IMR-90 (cell line): Measurements from ENCODE around the gene ARHGAP18. TPM values are rescaled to one million over a fixed set of nuclear protein-coding genes. Genes with fewer than 3 reads are reported as not detected.

Source experiments
- ATAC-seq: fragments of 200-7000 bp; cut with Tn5 transposase; 2 replicates; pipeline ENCODE4 v1.9.1; 2020; ENCODE audit warnings: low read depth, mild to moderate bottlenecking, moderate library complexity
- BruUV-seq: library from RNA; stranded (reverse); fragments of 400-500 nt; replicated peaks from 2 replicates; lab custom pipeline; 2021; lab: Mats Ljungman, UMichigan
- CTCF ChIA-PET: fragments of 300-600 bp; formaldehyde crosslinking; extraction: SDS; loops from one replicate; lab custom pipeline; 2021; ENCODE audit warnings: antibody characterized with exemption; lab: Yijun Ruan, JAX
- POLR2A ChIA-PET: fragments of 300-600 bp; sonication (Branson Sonifier 250); formaldehyde crosslinking; loops from one replicate; lab custom pipeline; 2022; ENCODE audit warnings: antibody characterized with exemption; ENCODE audit not compliant: unreplicated experiment; lab: Charles Lee
- DNase-seq: peaks from one replicate; pipeline ENCODE4 v3.0.0; 2013
- H2AFZ ChIP-seq: replicated peaks from 2 replicates; pipeline ENCODE3; 2013; ENCODE audit warnings: low read length, mild to moderate bottlenecking; ENCODE audit not compliant: poor library complexity
- H2AK5ac ChIP-seq: 2 replicates; pipeline ENCODE4 v1.6.1; 2013; ENCODE audit warnings: low read depth, low read length, inconsistent platforms
- H2AK9ac ChIP-seq: replicated peaks from 2 replicates; pipeline ENCODE3; 2013; ENCODE audit warnings: mild to moderate bottlenecking, low read depth, low read length, moderate library complexity; ENCODE audit not compliant: poor library complexity
- H2BK120ac ChIP-seq: 2 replicates; pipeline ENCODE4 v1.6.1; 2013; ENCODE audit warnings: low read depth, low read length, inconsistent platforms
- H2BK15ac ChIP-seq: 3 replicates; pipeline ENCODE4 v1.6.1; 2013; ENCODE audit warnings: low read depth, low read length, inconsistent platforms
- H2BK20ac ChIP-seq: 2 replicates; pipeline ENCODE4 v1.6.1; 2013; ENCODE audit warnings: low read depth, mild to moderate bottlenecking, inconsistent platforms, low read length, moderate library complexity
- H2BK5ac ChIP-seq: 2 replicates; pipeline ENCODE4 v1.6.1; 2013; ENCODE audit warnings: mild to moderate bottlenecking, low read depth, low read length, inconsistent platforms; ENCODE audit not compliant: poor library complexity, severe bottlenecking
- H3K14ac ChIP-seq: replicated peaks from 2 replicates; pipeline ENCODE4 v1.6.1; 2013; ENCODE audit warnings: low read depth, low read length, inconsistent platforms
- H3K18ac ChIP-seq: 2 replicates; pipeline ENCODE4 v1.6.1; 2013; ENCODE audit warnings: low read depth, low read length, control low read depth
- H3K23ac ChIP-seq: 2 replicates; pipeline ENCODE4 v1.6.1; 2013; ENCODE audit warnings: low read depth, low read length, inconsistent platforms
- H3K27ac ChIP-seq: 2 replicates; pipeline ENCODE4 v1.5.1; 2013; ENCODE audit warnings: mild to moderate bottlenecking, control low read depth, low read length; ENCODE audit not compliant: insufficient read depth
- H3K27me3 ChIP-seq: 2 replicates; pipeline ENCODE4 v1.6.1; 2013; ENCODE audit warnings: low read length; ENCODE audit not compliant: control insufficient read depth, insufficient read depth
- H3K36me3 ChIP-seq: 2 replicates; pipeline ENCODE4 v1.6.1; 2013; ENCODE audit warnings: low read length, mixed read lengths; ENCODE audit not compliant: control insufficient read depth, insufficient read depth
- H3K4ac ChIP-seq: 2 replicates; pipeline ENCODE4 v1.6.1; 2013; ENCODE audit warnings: low read depth, low read length, inconsistent platforms
- H3K4me1 ChIP-seq: 2 replicates; pipeline ENCODE4 v1.6.1; 2013; ENCODE audit warnings: low read length, mixed read lengths; ENCODE audit not compliant: control insufficient read depth, insufficient read depth
- H3K4me2 ChIP-seq: 2 replicates; pipeline ENCODE4 v1.6.1; 2013; ENCODE audit warnings: low read depth, mild to moderate bottlenecking, control low read depth, low read length, moderate library complexity
- H3K4me3 ChIP-seq: 2 replicates; pipeline ENCODE4 v1.5.1; 2013; ENCODE audit warnings: low read depth, mild to moderate bottlenecking, control low read depth, low read length, moderate library complexity; ENCODE audit not compliant: insufficient read depth
- H3K56ac ChIP-seq: 2 replicates; pipeline ENCODE4 v1.6.1; 2013; ENCODE audit warnings: low read length, inconsistent platforms; ENCODE audit not compliant: insufficient read depth; ENCODE audit errors: extremely low read depth
- H3K79me1 ChIP-seq, 2 experiments: 2 replicates each; pipeline ENCODE4 v1.6.1; 2013; ENCODE audit warnings: low read length in 2 of 2, inconsistent platforms in 1 of 2, low read depth in 1 of 2
- H3K9ac ChIP-seq: 2 replicates; pipeline ENCODE4 v1.6.1; 2013; ENCODE audit warnings: low read depth, low read length, control low read depth
- H3K9me1 ChIP-seq: 2 replicates; pipeline ENCODE4 v1.6.1; 2013; ENCODE audit warnings: low read length, inconsistent platforms; ENCODE audit not compliant: insufficient read depth
- H3K9me3 ChIP-seq: 2 replicates; pipeline ENCODE4 v1.6.1; 2013; ENCODE audit warnings: low read length; ENCODE audit not compliant: control insufficient read depth, insufficient read depth
- H4K20me1 ChIP-seq: 2 replicates; pipeline ENCODE4 v1.6.1; 2013; ENCODE audit warnings: low read length, inconsistent platforms; ENCODE audit not compliant: insufficient read depth
- H4K5ac ChIP-seq: 2 replicates; pipeline ENCODE4 v1.6.1; 2013; ENCODE audit warnings: mild to moderate bottlenecking, low read depth, low read length, control low read depth
- H4K8ac ChIP-seq, 2 experiments: 2 replicates each; pipeline ENCODE4 v1.6.1; 2013; ENCODE audit warnings: low read depth in 2 of 2, low read length in 2 of 2, control low read depth in 1 of 2, inconsistent platforms in 1 of 2
- H4K91ac ChIP-seq: 2 replicates; pipeline ENCODE4 v1.6.1; 2013; ENCODE audit warnings: low read depth, low read length, inconsistent platforms; ENCODE audit not compliant: insufficient read depth
- BHLHE40 ChIP-seq: fragments of 150-350 bp; IDR thresholded peaks from 2 replicates; pipeline ENCODE4 v1.6.1; 2016; ENCODE audit warnings: mild to moderate bottlenecking, low read depth, low read length
- CEBPB ChIP-seq: IDR thresholded peaks from 2 replicates; pipeline ENCODE4 v1.6.1; 2012; ENCODE audit warnings: low read depth, low read length, improper control_type of control experiment
- CHD1 ChIP-seq: IDR thresholded peaks from 2 replicates; pipeline ENCODE4 v1.6.1; 2012; ENCODE audit warnings: low read depth, low read length, improper control_type of control experiment
- CTCF ChIP-seq: conservative IDR thresholded peaks from 2 replicates; pipeline ENCODE4 v1.5.1; 2012; ENCODE audit warnings: mild to moderate bottlenecking, low read depth, low read length, improper control_type of control experiment
- ELK1 ChIP-seq: fragments of 150-350 bp; IDR thresholded peaks from 2 replicates; pipeline ENCODE4 v1.6.1; 2016; ENCODE audit warnings: low read depth, mild to moderate bottlenecking, low read length, moderate library complexity, borderline replicate concordance
- FOS ChIP-seq: fragments of 150-350 bp; IDR thresholded peaks from 2 replicates; pipeline ENCODE4 v1.6.1; 2016; ENCODE audit warnings: low read depth, low read length
- MAFK ChIP-seq: IDR thresholded peaks from 2 replicates; pipeline ENCODE4 v1.6.1; 2012; ENCODE audit warnings: low read depth, low read length, improper control_type of control experiment
- MAZ ChIP-seq: IDR thresholded peaks from 2 replicates; pipeline ENCODE4 v1.6.1; 2012; ENCODE audit warnings: low read depth, mild to moderate bottlenecking, low read length, improper control_type of control experiment, moderate library complexity, borderline replicate concordance
- MXI1 ChIP-seq: IDR thresholded peaks from 2 replicates; pipeline ENCODE4 v1.6.1; 2012; ENCODE audit warnings: low read depth, mild to moderate bottlenecking, low read length, moderate library complexity, borderline replicate concordance
- NFE2L2 ChIP-seq: fragments of 150-350 bp; IDR thresholded peaks from 2 replicates; pipeline ENCODE4 v1.6.1; 2016; ENCODE audit warnings: low read depth, mild to moderate bottlenecking, low read length
- POLR2A ChIP-seq: IDR thresholded peaks from 2 replicates; pipeline ENCODE4 v1.6.1; 2012; ENCODE audit warnings: mild to moderate bottlenecking, low read depth, low read length
- RAD21 ChIP-seq: IDR thresholded peaks from 2 replicates; pipeline ENCODE4 v1.6.1; 2012; ENCODE audit warnings: low read length, improper control_type of control experiment
- RCOR1 ChIP-seq: IDR thresholded peaks from 2 replicates; pipeline ENCODE4 v1.6.1; 2012; ENCODE audit warnings: mild to moderate bottlenecking, low read length, improper control_type of control experiment; ENCODE audit not compliant: insufficient replicate concordance
- RFX5 ChIP-seq: IDR thresholded peaks from 2 replicates; pipeline ENCODE4 v1.8.0; 2012; ENCODE audit warnings: low read depth, mild to moderate bottlenecking, low read length, moderate library complexity
- SMC3 ChIP-seq: fragments of 150-350 bp; IDR thresholded peaks from 2 replicates; pipeline ENCODE4 v1.6.1; 2016; ENCODE audit warnings: low read depth, mild to moderate bottlenecking, antibody characterized with exemption, low read length, moderate library complexity
- WGBS, 2 experiments: methylation state at CpG; one replicate each; pipeline versions ENCODE4 v1.1.5 to v1.1.7; 2013; ENCODE audit warnings: missing lambda C conversion rate in 2 of 2; ENCODE audit not compliant: insufficient read length in 1 of 2; ENCODE audit errors: extremely low coverage in 2 of 2; 5-methylcytosine and 5-hydroxymethylcytosine counted together
- dilution Hi-C: fragments of 300-500 bp; cut with HindIII; formaldehyde crosslinking; loops from one replicate; pipeline ENCODE4 v1.14.3; 2018; ENCODE audit warnings: low sequenced_read_pairs; ENCODE audit not compliant: unreplicated experiment
- in situ Hi-C: fragments of 300-500 bp; cut with MboI; formaldehyde crosslinking; loops from 3 replicates; pipeline ENCODE4 v1.14.3; 2019; ENCODE audit warnings: low sequenced_read_pairs, inconsistent platforms, mixed read lengths
- intact Hi-C: fragments of 100-400 bp; cut with micrococcal nuclease; formaldehyde crosslinking; loops from 2 replicates; pipeline ENCODE4 v1.10.0; 2022
- polyA plus RNA-seq, 3 experiments: library from polyadenylated mRNA; depleted of rRNA; stranded (reverse); fragments of >200 nt; gene quantifications; 2 replicates each; pipeline ENCODE4 v1.2.3, GENCODE V29; 2012; ENCODE audit warnings: low replicate concordance in 1 of 3
- total RNA-seq: library from RNA; depleted of rRNA; stranded (reverse); fragments of >200 nt; gene quantifications from 2 replicates; pipeline ENCODE4 v1.2.3, GENCODE V29; 2012
- TF ChIP-seq, protein P1 (sequence below): fragments of 150-350 bp; IDR thresholded peaks from 2 replicates; pipeline ENCODE4 v1.6.1; 2017; ENCODE audit warnings: mild to moderate bottlenecking, antibody characterized with exemption, low read length, low read depth

ARHGAP18 gene
- total and polyA plus RNA-seq, 2 of the 4 experiments (the other 2 are of a cell fraction): 6.2 to 17.0 TPM

DNA sequence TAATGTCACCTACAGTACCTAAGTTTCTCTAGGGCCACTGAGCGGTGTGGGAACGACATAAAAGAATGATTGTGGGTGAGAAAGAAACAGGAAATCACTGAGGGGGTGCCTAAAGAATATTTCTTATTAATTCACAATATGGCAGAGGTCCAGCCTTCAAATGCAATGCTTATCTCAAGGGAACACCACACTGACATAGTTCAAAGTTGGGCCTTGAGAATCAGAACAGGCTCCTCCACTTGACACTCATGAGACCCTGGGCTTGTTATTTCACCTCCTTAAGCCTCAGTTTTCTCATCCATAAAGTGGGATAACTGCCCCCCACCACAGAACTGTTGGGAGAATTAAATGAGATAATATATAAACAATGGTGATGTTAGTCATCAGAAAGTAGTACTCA lies 40.4 kb upstream of the ARHGAP18 start:
- Histone ChIP-seq H3K9me1 (peaks cover 3% of the 10 kb centered on the region; the same call in 1 of the 2 replicates), H2AK9ac (no peak overlapping the region), H2BK120ac (peak overlapping the region; percentile 94), H2AK5ac (peak overlapping the region; percentile 23; the same call in 1 of the 2 replicates), H3K27ac (no peak overlapping the region), H3K36me3 (no peaks in the 10 kb centered on the region), H3K4ac (0 out of 2 replicates have a peak overlapping the region, but pooled peaks have one; percentile 4), H4K91ac (no peak overlapping the region), H3K27me3 (no peaks in the 10 kb centered on the region), H2AFZ (no peak overlapping the region), H3K4me2 (no peak overlapping the region), H3K4me1 (peaks cover 13% of the 10 kb centered on the region), H3K9ac (no peak overlapping the region), H3K9me3 (no peaks in the 10 kb centered on the region), H3K14ac (no peak overlapping the region), H2BK5ac (peak overlapping the region; percentile 61), H4K5ac (peak overlapping the region; percentile 48; the same call in 1 of the 2 replicates), H4K20me1 (no peaks in the 10 kb centered on the region), H3K56ac (no peak overlapping the region), H3K23ac (no peak overlapping the region), H2BK15ac (0 out of 3 replicates have a peak overlapping the region, but pooled peaks have one; percentile 22), H2BK20ac (peak overlapping the region; percentile 70; the same call in 1 of the 2 replicates), H4K8ac (peak overlapping the region; percentile 26 to 32; a peak in 3 of 4 replicates), H3K18ac (peak overlapping the region; percentile 71; the same call in 1 of the 2 replicates), H3K4me3 (no peak overlapping the region), H3K79me1 (0 out of 4 replicates have a peak, but pooled peaks cover 0 to 4% of the 10 kb centered on the region in 2 experiments)
- CTCF ChIA-PET: no interaction called here
- no peak for ATAC-seq
- intact Hi-C loops: no loop called here
- DNase-seq: no peak
- in situ Hi-C loops: no loop called here
- WGBS, 2 experiments: no CpG with 5 or more reads among the region's 2 CpGs
- no TSS peak for BruUV-seq
- POLR2A ChIA-PET: no interaction called here
- TF ChIP-seq CEBPB (no peak), CHD1 (no peak), NFE2L2 (no peak), ELK1 (no peak), FOS (no peak), RFX5 (no peak), CTCF (no peak), RCOR1 (no peak), MXI1 (no peak), MAFK (no peak), RAD21 (no peak), POLR2A (no peak), MAZ (no peak), BHLHE40 (no peak), SMC3 (no peak)
- TF ChIP-seq, protein P1, sequence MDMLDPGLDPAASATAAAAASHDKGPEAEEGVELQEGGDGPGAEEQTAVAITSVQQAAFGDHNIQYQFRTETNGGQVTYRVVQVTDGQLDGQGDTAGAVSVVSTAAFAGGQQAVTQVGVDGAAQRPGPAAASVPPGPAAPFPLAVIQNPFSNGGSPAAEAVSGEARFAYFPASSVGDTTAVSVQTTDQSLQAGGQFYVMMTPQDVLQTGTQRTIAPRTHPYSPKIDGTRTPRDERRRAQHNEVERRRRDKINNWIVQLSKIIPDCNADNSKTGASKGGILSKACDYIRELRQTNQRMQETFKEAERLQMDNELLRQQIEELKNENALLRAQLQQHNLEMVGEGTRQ: no peak
- dilution Hi-C loops: no loop called here
